ENCODE results near the gene ENPP5.
"Not testable (repeated sequence)": the region's sequence is repeated elsewhere in the genome, so short reads cannot be mapped to it uniquely, and the experiment has no call there.

Gene ENPP5

GRCh38 chr6:46172176-46172575, 1.4 kb upstream of the ENPP5 start:
- DNase-seq, result no peak

GRCh38 chr6:46160102-46160501, 10.7 kb downstream of the ENPP5 start:
- DNase-seq, result no peak

GRCh38 chr6:46159229-46159628, 11.6 kb downstream of the ENPP5 start:
- DNase-seq, result no peak

GRCh38 chr6:46156701-46157100, 14.1 kb downstream of the ENPP5 start:
- DNase-seq, result no peak

GRCh38 chr6:46149066-46149465, 21.7 kb downstream of the ENPP5 start:
- DNase-seq, result not testable (repeated sequence)

GRCh38 chr6:46144270-46144669, 26.5 kb downstream of the ENPP5 start:
- no peak for DNase-seq

GRCh38 chr6:46138281-46138680, 32.5 kb downstream of the ENPP5 start:
- DNase-seq, result no peak

GRCh38 chr6:46137387-46137786, 33.4 kb downstream of the ENPP5 start:
- DNase-seq, result no peak

GRCh38 chr6:46136831-46137230, 33.9 kb downstream of the ENPP5 start:
- no peak for DNase-seq

GRCh38 chr6:46135176-46135575, 35.6 kb downstream of the ENPP5 start:
- no peak for DNase-seq

GRCh38 chr6:46134216-46134615, 36.6 kb downstream of the ENPP5 start:
- DNase-seq, result no peak

GRCh38 chr6:46131291-46131690, 39.5 kb downstream of the ENPP5 start:
- not testable (repeated sequence) for DNase-seq

GRCh38 chr6:46130666-46131065, 40.1 kb downstream of the ENPP5 start:
- DNase-seq, result no peak

GRCh38 chr6:46129629-46130511, 40.9 kb downstream of the ENPP5 start, which contains the start of gene ENPP4:
Gene ENPP4, plus strand, starts transcription at chr6:46129989. Its CDS starts 9,595 bp downstream, at chr6:46139584.
- peak; percentile 88 for DNase-seq

- no peak for DNase-seq
These were observed 41.5 kb downstream of the ENPP5 start for GRCh38 chr6:46129291-46129628.

GRCh38 chr6:46128476-46128875, 42.3 kb downstream of the ENPP5 start:
- DNase-seq, result no peak

- DNase-seq, result not testable (repeated sequence)
These were observed 51.1 kb downstream of the ENPP5 start for GRCh38 chr6:46119679-46120078.

GRCh38 chr6:46118836-46119235, 51.9 kb downstream of the ENPP5 start:
- no peak for DNase-seq

- DNase-seq, result no peak
These were observed 52.6 kb downstream of the ENPP5 start for GRCh38 chr6:46118157-46118556.

GRCh38 chr6:46116289-46116688, 54.5 kb downstream of the ENPP5 start:
- DNase-seq, result no peak

- DNase-seq, result no peak
These were observed 55.1 kb downstream of the ENPP5 start for GRCh38 chr6:46115634-46116033.

- DNase-seq, result no peak
These were observed 57.4 kb downstream of the ENPP5 start for GRCh38 chr6:46113370-46113769.
